ENCODE measurements around the gene SLC35F3.

DNA sequence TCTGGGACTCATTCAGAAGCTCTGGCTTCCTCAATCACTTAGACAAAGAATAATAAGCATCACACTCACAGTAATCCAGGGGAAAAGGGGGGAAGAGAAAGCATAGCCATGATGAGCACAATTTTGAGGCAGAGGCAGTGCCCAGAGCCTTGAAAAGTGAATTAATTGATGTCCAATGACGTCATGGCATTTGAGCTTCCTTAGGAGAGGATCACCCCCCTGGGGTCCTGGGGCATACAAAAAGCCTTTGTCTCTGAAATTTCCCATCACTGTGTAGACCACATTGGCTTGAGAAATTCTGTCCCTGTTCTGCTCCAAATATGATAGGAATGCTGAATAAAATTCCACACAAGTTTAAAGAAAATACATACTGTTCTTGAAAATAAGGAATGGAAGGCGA lies 384.5 kb downstream of the SLC35F3 start:
- TF ChIP-seq, protein P1, sequence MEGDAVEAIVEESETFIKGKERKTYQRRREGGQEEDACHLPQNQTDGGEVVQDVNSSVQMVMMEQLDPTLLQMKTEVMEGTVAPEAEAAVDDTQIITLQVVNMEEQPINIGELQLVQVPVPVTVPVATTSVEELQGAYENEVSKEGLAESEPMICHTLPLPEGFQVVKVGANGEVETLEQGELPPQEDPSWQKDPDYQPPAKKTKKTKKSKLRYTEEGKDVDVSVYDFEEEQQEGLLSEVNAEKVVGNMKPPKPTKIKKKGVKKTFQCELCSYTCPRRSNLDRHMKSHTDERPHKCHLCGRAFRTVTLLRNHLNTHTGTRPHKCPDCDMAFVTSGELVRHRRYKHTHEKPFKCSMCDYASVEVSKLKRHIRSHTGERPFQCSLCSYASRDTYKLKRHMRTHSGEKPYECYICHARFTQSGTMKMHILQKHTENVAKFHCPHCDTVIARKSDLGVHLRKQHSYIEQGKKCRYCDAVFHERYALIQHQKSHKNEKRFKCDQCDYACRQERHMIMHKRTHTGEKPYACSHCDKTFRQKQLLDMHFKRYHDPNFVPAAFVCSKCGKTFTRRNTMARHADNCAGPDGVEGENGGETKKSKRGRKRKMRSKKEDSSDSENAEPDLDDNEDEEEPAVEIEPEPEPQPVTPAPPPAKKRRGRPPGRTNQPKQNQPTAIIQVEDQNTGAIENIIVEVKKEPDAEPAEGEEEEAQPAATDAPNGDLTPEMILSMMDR (IDR thresholded peaks at IDR 0.05) = no peak
- no peak for TF ChIP-seq POLR2A (IDR thresholded peaks at IDR 0.05)

Data from adrenal gland (tissue), 5 donors.